ENCODE results near the gene KIF9.
"Not testable (repeated sequence)": the region's sequence is repeated elsewhere in the genome, so short reads cannot be mapped to it uniquely, and the experiment has no call there.

Gene KIF9

GRCh38 chr3:47280519-47280918 lies 2.1 kb downstream of the KIF9 start:
- H3K36me3 Mint-ChIP-seq (ENCODE audit: low read depth), result peaks cover 2% of the 10 kb centered on the region
- H3K4me1 Mint-ChIP-seq (ENCODE audit: low read depth), result peaks cover 16% of the 10 kb centered on the region
- H3K9me3 Mint-ChIP-seq, result no peaks in the 10 kb centered on the region
- no peaks in the 10 kb centered on the region for H3K27me3 Mint-ChIP-seq (ENCODE audit: low read depth)
- no peak overlapping the region for H3K4me3 Mint-ChIP-seq
- no peak for DNase-seq (ENCODE audit: low spot score)
- H3K27ac Mint-ChIP-seq, result peak overlapping the region; percentile 3

GRCh38 chr3:47276558-47276957 lies 6.0 kb downstream of the KIF9 start:
- Mint-ChIP-seq H3K36me3 (ENCODE audit: low read depth) (no peaks in the 10 kb centered on the region), H3K4me1 (ENCODE audit: low read depth) (peaks cover 3% of the 10 kb centered on the region), H3K27ac (no peak overlapping the region), H3K4me3 (no peak overlapping the region), H3K27me3 (ENCODE audit: low read depth) (no peaks in the 10 kb centered on the region), H3K9me3 (no peaks in the 10 kb centered on the region)
- no peak for DNase-seq (ENCODE audit: low spot score)

GRCh38 chr3:47274652-47275051 lies 7.9 kb downstream of the KIF9 start:
- Mint-ChIP-seq H3K27ac (no peak overlapping the region), H3K4me1 (ENCODE audit: low read depth) (no peaks in the 10 kb centered on the region)

GRCh38 chr3:47273564-47273963 lies 9.0 kb downstream of the KIF9 start:
- no peaks in the 10 kb centered on the region for H3K36me3 Mint-ChIP-seq (ENCODE audit: low read depth)
- H3K27ac Mint-ChIP-seq, result no peak overlapping the region
- no peak for DNase-seq (ENCODE audit: low spot score)
- H3K27me3 Mint-ChIP-seq (ENCODE audit: low read depth), result no peaks in the 10 kb centered on the region
- no peak overlapping the region for H3K4me3 Mint-ChIP-seq
- H3K4me1 Mint-ChIP-seq (ENCODE audit: low read depth), result no peaks in the 10 kb centered on the region
- H3K9me3 Mint-ChIP-seq, result no peaks in the 10 kb centered on the region

More at GRCh38 chr3:47274652-47275051, 7.9 kb downstream of the KIF9 start:
- H3K36me3 Mint-ChIP-seq (ENCODE audit: low read depth), result no peaks in the 10 kb centered on the region
- DNase-seq (ENCODE audit: low spot score), result no peak
- no peak overlapping the region for H3K4me3 Mint-ChIP-seq
- H3K27me3 Mint-ChIP-seq (ENCODE audit: low read depth), result no peaks in the 10 kb centered on the region
- H3K9me3 Mint-ChIP-seq, result no peaks in the 10 kb centered on the region

- H3K4me3 Mint-ChIP-seq, result no peak overlapping the region
- peaks cover 2% of the 10 kb centered on the region for H3K4me1 Mint-ChIP-seq (ENCODE audit: low read depth)
- H3K27me3 Mint-ChIP-seq (ENCODE audit: low read depth), result no peaks in the 10 kb centered on the region
- no peak for DNase-seq (ENCODE audit: low spot score)
- H3K9me3 Mint-ChIP-seq, result no peaks in the 10 kb centered on the region
- H3K36me3 Mint-ChIP-seq (ENCODE audit: low read depth), result no peaks in the 10 kb centered on the region
- H3K27ac Mint-ChIP-seq, result no peak overlapping the region
These were observed 12.1 kb downstream of the KIF9 start for GRCh38 chr3:47270526-47270925.

GRCh38 chr3:47267490-47267824 lies 15.1 kb downstream of the KIF9 start:
- Mint-ChIP-seq H3K27me3 (ENCODE audit: low read depth) (no peaks in the 10 kb centered on the region), H3K4me3 (no peak overlapping the region), H3K36me3 (ENCODE audit: low read depth) (no peaks in the 10 kb centered on the region), H3K27ac (no peak overlapping the region), H3K4me1 (ENCODE audit: low read depth) (peaks cover 2% of the 10 kb centered on the region), H3K9me3 (no peaks in the 10 kb centered on the region)
- no peak for DNase-seq (ENCODE audit: low spot score)

GRCh38 chr3:47266709-47267489 lies 15.7 kb downstream of the KIF9 start:
- H3K4me1 Mint-ChIP-seq (ENCODE audit: low read depth), result peaks cover 2% of the 10 kb centered on the region
- H3K27ac Mint-ChIP-seq, result no peak overlapping the region
- H3K27me3 Mint-ChIP-seq (ENCODE audit: low read depth), result no peaks in the 10 kb centered on the region
- H3K9me3 Mint-ChIP-seq, result no peaks in the 10 kb centered on the region
- DNase-seq (ENCODE audit: low spot score), result no peak
- no peaks in the 10 kb centered on the region for H3K36me3 Mint-ChIP-seq (ENCODE audit: low read depth)
- no peak overlapping the region for H3K4me3 Mint-ChIP-seq

- Mint-ChIP-seq H3K4me3 (no peak overlapping the region), H3K27ac (no peak overlapping the region), H3K27me3 (ENCODE audit: low read depth) (no peaks in the 10 kb centered on the region), H3K9me3 (no peaks in the 10 kb centered on the region), H3K4me1 (ENCODE audit: low read depth) (peaks cover 2% of the 10 kb centered on the region), H3K36me3 (ENCODE audit: low read depth) (no peaks in the 10 kb centered on the region)
- DNase-seq (ENCODE audit: low spot score), result no peak
These were observed 16.7 kb downstream of the KIF9 start for GRCh38 chr3:47265725-47266428.

GRCh38 chr3:47265008-47265407 lies 17.6 kb downstream of the KIF9 start:
- no peaks in the 10 kb centered on the region for H3K36me3 Mint-ChIP-seq (ENCODE audit: low read depth)
- peaks cover 2% of the 10 kb centered on the region for H3K4me1 Mint-ChIP-seq (ENCODE audit: low read depth)
- H3K27me3 Mint-ChIP-seq (ENCODE audit: low read depth), result no peaks in the 10 kb centered on the region
- no peaks in the 10 kb centered on the region for H3K9me3 Mint-ChIP-seq
- no peak overlapping the region for H3K4me3 Mint-ChIP-seq
- no peak for DNase-seq (ENCODE audit: low spot score)
- H3K27ac Mint-ChIP-seq, result no peak overlapping the region

- DNase-seq (ENCODE audit: low spot score), result no peak
- H3K9me3 Mint-ChIP-seq, result no peaks in the 10 kb centered on the region
- no peaks in the 10 kb centered on the region for H3K36me3 Mint-ChIP-seq (ENCODE audit: low read depth)
- H3K4me3 Mint-ChIP-seq, result no peak overlapping the region
- no peak overlapping the region for H3K27ac Mint-ChIP-seq
- H3K27me3 Mint-ChIP-seq (ENCODE audit: low read depth), result no peaks in the 10 kb centered on the region
- H3K4me1 Mint-ChIP-seq (ENCODE audit: low read depth), result no peaks in the 10 kb centered on the region
These were observed 21.3 kb downstream of the KIF9 start for GRCh38 chr3:47261301-47261700.

- H3K36me3 Mint-ChIP-seq (ENCODE audit: low read depth), result no peaks in the 10 kb centered on the region
- H3K4me3 Mint-ChIP-seq, result no peak overlapping the region
- H3K4me1 Mint-ChIP-seq (ENCODE audit: low read depth), result no peaks in the 10 kb centered on the region
- H3K27ac Mint-ChIP-seq, result no peak overlapping the region
- DNase-seq (ENCODE audit: low spot score), result no peak
- H3K27me3 Mint-ChIP-seq (ENCODE audit: low read depth), result no peaks in the 10 kb centered on the region
- H3K9me3 Mint-ChIP-seq, result no peaks in the 10 kb centered on the region
These were observed 22.0 kb downstream of the KIF9 start for GRCh38 chr3:47260605-47261004.

GRCh38 chr3:47259114-47259513 lies 23.5 kb downstream of the KIF9 start:
- no peak for DNase-seq (ENCODE audit: low spot score)
- Mint-ChIP-seq H3K9me3 (no peaks in the 10 kb centered on the region), H3K4me3 (no peak overlapping the region)

GRCh38 chr3:47256331-47256730 lies 26.3 kb downstream of the KIF9 start:
- not testable (repeated sequence) for H3K36me3 Mint-ChIP-seq (ENCODE audit: low read depth); H3K27me3 Mint-ChIP-seq (ENCODE audit: low read depth); H3K27ac Mint-ChIP-seq; DNase-seq (ENCODE audit: low spot score); H3K4me3 Mint-ChIP-seq; H3K4me1 Mint-ChIP-seq (ENCODE audit: low read depth); H3K9me3 Mint-ChIP-seq

More at GRCh38 chr3:47259114-47259513, 23.5 kb downstream of the KIF9 start:
- Mint-ChIP-seq H3K4me1 (ENCODE audit: low read depth) (no peaks in the 10 kb centered on the region), H3K36me3 (ENCODE audit: low read depth) (no peaks in the 10 kb centered on the region), H3K27me3 (ENCODE audit: low read depth) (no peaks in the 10 kb centered on the region), H3K27ac (no peak overlapping the region)

- H3K9me3 Mint-ChIP-seq, result no peaks in the 10 kb centered on the region
- H3K4me1 Mint-ChIP-seq (ENCODE audit: low read depth), result no peaks in the 10 kb centered on the region
- H3K27ac Mint-ChIP-seq, result no peak overlapping the region
- no peak overlapping the region for H3K4me3 Mint-ChIP-seq
- H3K27me3 Mint-ChIP-seq (ENCODE audit: low read depth), result no peaks in the 10 kb centered on the region
- no peak for DNase-seq (ENCODE audit: low spot score)
- H3K36me3 Mint-ChIP-seq (ENCODE audit: low read depth), result no peaks in the 10 kb centered on the region
These were observed 30.9 kb downstream of the KIF9 start for GRCh38 chr3:47251689-47252088.
